Cardiac muscle cell (in vitro differentiated cells and primary cell): ENCODE measurements around the gene ZSCAN10. TPM values are rescaled to one million over a fixed set of nuclear protein-coding genes. Genes with fewer than 3 reads are reported as not detected.
"Not testable (repeated sequence)": the region's sequence is repeated elsewhere in the genome, so short reads cannot be mapped to it uniquely, and the experiment has no call there.

ENCODE experiments used
- DNase-seq, 2 donors: peaks; one replicate each; pipeline versions ENCODE4 v3.0.0 to v3.0.0-alpha.2; 2010 to 2017; ENCODE audit warnings: low read depth in 1 of 2, low spot score in 1 of 2
- H3K27ac ChIP-seq: fragments of 200-600 bp; sonication (generic); 2 replicates; pipeline ENCODE4 v1.5.1; 2016
- H3K27me3 ChIP-seq: fragments of 200-600 bp; sonication (generic); 2 replicates; pipeline ENCODE4 v1.6.0; 2016; ENCODE audit warnings: control low read depth
- H3K36me3 ChIP-seq: fragments of 200-600 bp; sonication (generic); 2 replicates; pipeline ENCODE4 v1.5.1; 2016; ENCODE audit warnings: control low read depth
- H3K4me1 ChIP-seq: fragments of 200-600 bp; sonication (generic); 2 replicates; pipeline ENCODE4 v1.8.1; 2017; ENCODE audit warnings: low read depth, mild to moderate bottlenecking, mixed run types
- H3K4me3 ChIP-seq: fragments of 200-600 bp; sonication (generic); 2 replicates; pipeline ENCODE4 v1.5.1; 2016; ENCODE audit warnings: mild to moderate bottlenecking
- H3K9me3 ChIP-seq: fragments of 200-600 bp; sonication (generic); 2 replicates; pipeline ENCODE4 v1.5.1; 2017; ENCODE audit warnings: low read depth, mild to moderate bottlenecking, control low read depth
- polyA plus RNA-seq: library from polyadenylated mRNA; unstranded; fragments of >200 nt; fragmentation: Nextera tagmentation; extraction: Ambion mirVana; gene quantifications from 2 replicates; pipeline ENCODE4 v1.2.1, GENCODE V29; 2016
- total RNA-seq: library from RNA; depleted of rRNA; stranded (reverse); fragments of >200 nt; gene quantifications from 2 replicates; pipeline ENCODE4 v1.2.3, GENCODE V29; 2016
- TF ChIP-seq, protein P1 (sequence below): IDR thresholded peaks from 2 replicates; pipeline ENCODE4 v1.5.1; 2012; ENCODE audit warnings: low read depth, mild to moderate bottlenecking, low read length

ZSCAN10 gene
- total and polyA plus RNA-seq, 2 experiments from 2014 or later, result 0.42 TPM; not detected in 1

DNA sequence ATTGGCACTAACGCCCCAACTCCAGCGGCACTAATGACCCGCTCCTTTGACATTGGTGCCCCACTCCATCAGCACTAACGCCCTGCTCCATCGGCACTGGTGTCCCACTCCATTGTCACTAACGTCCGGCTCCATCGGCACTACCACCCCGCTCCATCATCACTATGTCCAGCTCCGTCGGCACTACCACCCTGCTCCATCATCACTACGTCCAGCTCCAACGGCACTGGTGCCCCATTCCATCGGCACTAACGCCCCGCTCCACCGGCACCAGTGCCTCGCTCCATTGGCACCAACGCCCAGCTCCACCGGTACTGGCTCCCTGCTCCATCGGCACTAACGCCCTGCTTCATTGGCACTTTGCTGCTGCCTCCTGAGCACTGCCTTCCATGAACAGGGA lies 43.2 kb upstream of the ZSCAN10 start:
- Histone ChIP-seq H3K9me3 (no peaks in the 10 kb centered on the region), H3K4me3 (no peak overlapping the region), H3K36me3 (no peaks in the 10 kb centered on the region), H3K27me3 (no peaks in the 10 kb centered on the region), H3K27ac (no peak overlapping the region), H3K4me1 (peaks cover 10% of the 10 kb centered on the region)
- TF ChIP-seq, protein P1, sequence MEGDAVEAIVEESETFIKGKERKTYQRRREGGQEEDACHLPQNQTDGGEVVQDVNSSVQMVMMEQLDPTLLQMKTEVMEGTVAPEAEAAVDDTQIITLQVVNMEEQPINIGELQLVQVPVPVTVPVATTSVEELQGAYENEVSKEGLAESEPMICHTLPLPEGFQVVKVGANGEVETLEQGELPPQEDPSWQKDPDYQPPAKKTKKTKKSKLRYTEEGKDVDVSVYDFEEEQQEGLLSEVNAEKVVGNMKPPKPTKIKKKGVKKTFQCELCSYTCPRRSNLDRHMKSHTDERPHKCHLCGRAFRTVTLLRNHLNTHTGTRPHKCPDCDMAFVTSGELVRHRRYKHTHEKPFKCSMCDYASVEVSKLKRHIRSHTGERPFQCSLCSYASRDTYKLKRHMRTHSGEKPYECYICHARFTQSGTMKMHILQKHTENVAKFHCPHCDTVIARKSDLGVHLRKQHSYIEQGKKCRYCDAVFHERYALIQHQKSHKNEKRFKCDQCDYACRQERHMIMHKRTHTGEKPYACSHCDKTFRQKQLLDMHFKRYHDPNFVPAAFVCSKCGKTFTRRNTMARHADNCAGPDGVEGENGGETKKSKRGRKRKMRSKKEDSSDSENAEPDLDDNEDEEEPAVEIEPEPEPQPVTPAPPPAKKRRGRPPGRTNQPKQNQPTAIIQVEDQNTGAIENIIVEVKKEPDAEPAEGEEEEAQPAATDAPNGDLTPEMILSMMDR, result no peak
- DNase-seq, result no peak

DNA sequence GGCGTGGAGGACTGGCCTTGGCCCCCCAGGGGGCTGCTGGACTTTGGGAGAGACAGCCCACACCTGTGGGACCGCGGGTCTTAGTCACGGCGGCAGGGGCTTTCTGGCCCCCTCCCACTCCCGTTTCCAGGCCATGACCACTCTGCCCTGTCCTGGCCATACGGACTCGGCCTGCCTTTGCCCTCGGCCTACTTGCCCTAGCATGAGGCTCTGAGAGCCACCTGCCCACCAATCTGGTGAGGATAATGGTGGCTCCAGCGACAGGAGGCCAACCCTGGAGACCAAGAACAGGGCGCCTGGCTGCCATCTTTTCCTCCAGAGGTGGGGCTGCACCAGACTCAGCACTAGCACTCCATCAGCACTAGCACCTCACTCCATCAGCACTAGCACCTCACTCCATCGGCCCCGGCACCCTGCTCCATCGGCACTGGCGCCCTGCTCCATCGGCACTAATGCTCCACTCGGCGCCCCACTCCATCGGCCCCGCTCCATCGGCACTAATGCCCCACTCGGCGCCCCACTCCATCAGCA lies 42.8 kb upstream of the ZSCAN10 start:
- Histone ChIP-seq H3K27me3 (no peaks in the 10 kb centered on the region), H3K4me1 (peaks cover 10% of the 10 kb centered on the region), H3K36me3 (no peaks in the 10 kb centered on the region), H3K9me3 (no peaks in the 10 kb centered on the region), H3K27ac (no peak overlapping the region), H3K4me3 (no peak overlapping the region)
- TF ChIP-seq, protein P1, result no peak
- DNase-seq, result no peak

DNA sequence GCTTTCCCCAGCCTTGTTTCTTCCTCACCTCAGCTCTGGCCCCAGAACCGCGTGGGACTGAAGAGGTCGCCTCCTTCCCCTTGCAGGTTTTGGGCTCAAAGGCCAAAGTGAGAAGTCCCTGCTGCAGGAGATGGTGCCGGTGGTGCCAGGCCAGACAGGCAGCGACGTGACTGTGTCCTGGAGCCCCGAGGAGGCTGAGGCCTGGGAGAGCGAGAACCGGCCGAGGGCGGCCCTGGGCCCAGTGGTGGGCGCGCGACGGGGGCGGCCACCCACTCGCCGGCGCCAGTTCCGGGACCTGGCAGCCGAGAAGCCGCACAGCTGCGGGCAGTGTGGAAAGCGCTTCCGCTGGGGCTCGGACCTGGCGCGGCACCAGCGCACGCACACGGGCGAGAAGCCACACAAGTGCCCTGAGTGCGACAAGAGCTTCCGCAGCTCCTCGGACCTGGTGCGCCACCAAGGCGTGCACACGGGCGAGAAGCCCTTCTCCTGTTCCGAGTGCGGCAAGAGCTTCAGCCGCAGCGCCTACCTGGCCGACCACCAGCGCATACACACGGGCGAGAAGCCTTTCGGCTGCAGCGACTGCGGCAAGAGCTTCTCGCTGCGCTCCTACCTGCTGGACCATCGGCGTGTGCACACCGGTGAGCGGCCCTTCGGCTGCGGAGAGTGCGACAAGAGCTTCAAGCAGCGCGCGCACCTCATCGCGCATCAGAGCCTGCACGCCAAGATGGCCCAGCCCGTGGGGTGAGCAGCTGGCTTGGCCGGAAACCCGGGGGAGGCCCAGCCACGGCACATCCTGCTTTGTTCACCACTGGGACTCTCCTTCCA lies 41.7 kb upstream of the ZSCAN10 start:
- TF ChIP-seq, protein P1, result no peak
- no peak for DNase-seq
- no peaks in the 10 kb centered on the region for H3K9me3 ChIP-seq
- peaks cover 9% of the 10 kb centered on the region for H3K4me1 ChIP-seq
- no peaks in the 10 kb centered on the region for H3K27me3 ChIP-seq
- no peak overlapping the region for H3K4me3 ChIP-seq
- H3K27ac ChIP-seq, result no peak overlapping the region
- H3K36me3 ChIP-seq, result no peaks in the 10 kb centered on the region

DNA sequence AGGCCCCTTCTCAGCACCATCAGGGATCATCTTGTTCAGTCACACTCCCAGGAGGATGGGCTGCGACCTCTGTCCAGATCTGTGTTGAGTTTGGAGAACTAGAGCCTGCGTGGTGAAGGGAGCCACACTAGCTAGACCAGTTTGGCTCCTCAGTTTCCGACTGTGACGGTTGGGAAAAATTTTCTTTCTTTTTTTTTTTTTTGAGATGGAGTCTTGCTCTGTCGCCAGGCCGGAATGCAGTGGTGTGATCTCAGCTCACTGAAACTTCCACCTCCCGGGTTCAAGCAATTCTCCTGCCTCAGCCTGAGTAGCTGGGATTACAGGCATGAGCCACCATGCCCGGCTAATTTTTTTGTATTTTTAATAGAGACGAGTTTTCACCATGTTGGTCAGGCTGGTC lies 40.5 kb upstream of the ZSCAN10 start:
- not testable (repeated sequence) for H3K27me3 ChIP-seq, H3K9me3 ChIP-seq, H3K4me3 ChIP-seq, H3K36me3 ChIP-seq, H3K4me1 ChIP-seq, DNase-seq, H3K27ac ChIP-seq

DNA sequence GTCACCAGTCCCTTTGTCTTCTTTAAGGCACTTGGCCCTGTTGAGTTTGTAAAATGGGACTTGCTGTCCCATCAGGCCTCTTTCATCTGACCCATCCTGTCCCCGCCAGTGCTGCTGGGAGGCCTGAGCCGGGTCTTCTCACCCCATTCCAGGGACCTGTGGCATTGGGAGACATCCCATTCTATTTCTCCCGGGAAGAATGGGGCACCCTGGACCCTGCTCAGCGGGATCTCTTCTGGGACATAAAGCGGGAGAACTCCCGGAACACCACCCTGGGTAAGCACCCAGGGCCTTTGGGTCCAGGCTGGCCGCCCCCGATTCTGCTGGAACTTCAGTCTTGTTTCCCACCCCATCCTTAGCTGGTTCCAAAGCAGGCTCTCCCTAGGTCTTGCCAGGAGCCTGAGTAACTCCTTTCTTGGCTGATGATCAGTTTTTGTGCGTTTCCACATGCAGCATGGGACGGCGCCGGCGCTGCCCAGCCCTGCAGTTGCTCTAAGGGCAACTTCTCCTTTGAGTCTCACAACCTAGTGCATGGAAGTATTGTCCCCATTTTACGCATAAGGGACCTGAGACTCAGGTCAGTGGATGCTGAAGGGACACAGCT lies 39.8 kb upstream of the ZSCAN10 start:
- Histone ChIP-seq H3K4me3 (no peak overlapping the region), H3K36me3 (no peaks in the 10 kb centered on the region), H3K27me3 (no peaks in the 10 kb centered on the region), H3K4me1 (peaks cover 3% of the 10 kb centered on the region), H3K27ac (no peak overlapping the region), H3K9me3 (no peaks in the 10 kb centered on the region)
- TF ChIP-seq, protein P1, result no peak
- DNase-seq, result no peak

DNA sequence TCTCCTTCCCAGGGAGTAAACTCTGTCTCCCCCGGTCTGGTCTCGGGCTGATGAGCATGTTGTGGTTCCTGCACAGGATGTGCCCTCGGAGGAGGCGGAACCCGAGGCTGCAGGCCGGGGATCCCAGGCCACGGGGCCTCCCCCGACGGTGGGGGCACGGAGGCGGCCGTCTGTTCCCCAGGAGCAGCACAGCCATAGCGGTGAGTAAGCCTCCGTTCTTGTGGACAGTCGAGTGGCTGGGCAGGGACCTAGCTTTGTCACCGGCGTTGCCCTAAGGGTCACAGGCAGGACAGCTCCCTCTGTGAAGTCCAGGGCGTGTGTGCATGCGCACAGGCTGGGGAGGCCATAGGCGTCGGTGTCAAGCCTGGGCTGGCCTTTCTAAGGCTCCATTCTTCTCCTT lies 39.2 kb upstream of the ZSCAN10 start:
- Histone ChIP-seq H3K4me3 (no peak overlapping the region), H3K36me3 (no peaks in the 10 kb centered on the region), H3K27ac (no peak overlapping the region), H3K9me3 (no peaks in the 10 kb centered on the region), H3K4me1 (peaks cover 2% of the 10 kb centered on the region), H3K27me3 (no peaks in the 10 kb centered on the region)
- TF ChIP-seq, protein P1, result no peak
- no peak for DNase-seq
